CD4-positive, alpha-beta memory T cell (primary cell): ENCODE results near the gene LMO1. TPM values are rescaled to one million over a fixed set of nuclear protein-coding genes. Genes with fewer than 3 reads are reported as not detected.

Source experiments
- CTCF ChIA-PET: fragments of 350-600 bp; sonication (Branson Sonifier 250); formaldehyde crosslinking; loops from one replicate; lab custom pipeline; 2021; ENCODE audit warnings: inconsistent platforms; ENCODE audit not compliant: partially characterized antibody; lab: Charles Lee
- POLR2A ChIA-PET: fragments of 350-600 bp; sonication (Branson Sonifier 250); formaldehyde crosslinking; loops from one replicate; lab custom pipeline; 2021; ENCODE audit not compliant: partially characterized antibody; lab: Charles Lee
- DNase-seq, 5 donors: peaks; one replicate each; pipeline versions ENCODE4 v3.0.0 to v3.0.0-alpha.2; 2020 to 2022; ENCODE audit warnings: mixed read lengths in 1 of 5
- H3K27ac ChIP-seq: one replicate; pipeline ENCODE4 v1.7.0; 2013; ENCODE audit warnings: low read depth, low read length
- H3K27me3 ChIP-seq: 2 replicates; pipeline ENCODE4 v1.7.0; 2013; ENCODE audit warnings: mild to moderate bottlenecking, low read length, moderate library complexity; ENCODE audit not compliant: insufficient read depth
- H3K36me3 ChIP-seq: 2 replicates; pipeline ENCODE4 v1.7.0; 2013; ENCODE audit warnings: mild to moderate bottlenecking, low read length, moderate library complexity; ENCODE audit not compliant: insufficient read depth
- H3K4me1 ChIP-seq: 2 replicates; pipeline ENCODE4 v1.7.0; 2013; ENCODE audit warnings: mild to moderate bottlenecking, low read length, moderate library complexity; ENCODE audit not compliant: insufficient read depth
- H3K4me3 ChIP-seq, 2 donors: one replicate each; pipeline ENCODE4 v1.7.0; 2013; ENCODE audit warnings: low read length in 2 of 2, mild to moderate bottlenecking in 1 of 2
- H3K9me3 ChIP-seq, 2 donors: one replicate each; pipeline ENCODE4 v1.7.0; 2013; ENCODE audit warnings: low read length in 2 of 2, control low read depth in 1 of 2; ENCODE audit not compliant: control insufficient read depth in 1 of 2
- H3K27ac Mint-ChIP-seq, 7 donors: one replicate each; pipeline ENCODE4 v1.8.0; 2020 to 2021; ENCODE audit warnings: mixed read lengths in 7 of 7, mild to moderate bottlenecking in 6 of 7, inconsistent platforms in 3 of 7, moderate library complexity in 3 of 7
- H3K27me3 Mint-ChIP-seq, 2 donors: one replicate each; pipeline ENCODE4 v1.8.0; 2020 to 2021; ENCODE audit warnings: mixed read lengths in 2 of 2
- H3K36me3 Mint-ChIP-seq, 2 donors: one replicate each; pipeline ENCODE4 v1.8.0; 2020 to 2021; ENCODE audit warnings: mixed read lengths in 2 of 2, inconsistent platforms in 1 of 2, mild to moderate bottlenecking in 1 of 2
- H3K4me1 Mint-ChIP-seq, 4 donors: one replicate each; pipeline ENCODE4 v1.8.0; 2020 to 2021; ENCODE audit warnings: mixed read lengths in 4 of 4, mild to moderate bottlenecking in 1 of 4
- H3K4me3 Mint-ChIP-seq, 8 donors: one replicate each; pipeline ENCODE4 v1.8.0; 2020 to 2021; ENCODE audit warnings: mixed read lengths in 8 of 8, mild to moderate bottlenecking in 7 of 8, moderate library complexity in 6 of 8, inconsistent platforms in 3 of 8
- H3K9me3 Mint-ChIP-seq, 8 donors: one replicate each; pipeline ENCODE4 v1.8.0; 2020 to 2021; ENCODE audit warnings: mixed read lengths in 8 of 8, mild to moderate bottlenecking in 5 of 8, inconsistent platforms in 3 of 8, moderate library complexity in 1 of 8
- intact Hi-C: fragments of 100-400 bp; cut with micrococcal nuclease; formaldehyde crosslinking; loops from one replicate; pipeline ENCODE4 v1.15.1; 2023
- polyA plus RNA-seq, 2 donors: library from polyadenylated mRNA; unstranded; fragments of 300-500 nt; fragmentation: Illumina TruSeq; gene quantifications; one replicate each; pipeline ENCODE4 v1.2.3, GENCODE V29; 2021
- total RNA-seq, 2 experiments: library from RNA; stranded (reverse); gene quantifications; one replicate each; pipeline ENCODE4 v1.2.3, GENCODE V29; 2021

The LMO1 gene
- total and polyA plus RNA-seq, 4 experiments from 2014 or later, result not detected

GRCh38 chr11:8207080-8208000, 56.3 kb downstream of the LMO1 start:
- Mint-ChIP-seq H3K36me3 (no peaks in the 10 kb centered on the region), H3K4me1 (peaks cover 1 to 12% (median 5%) of the 10 kb centered on the region in 4 donors), H3K9me3 (peaks cover 0 to 2% (median 0%) of the 10 kb centered on the region in 8 donors), H3K27ac (no peak overlapping the region), H3K4me3 (peak overlapping the region in 1 of 8 donors; percentile 53), H3K27me3 (peaks cover 19 to 38% of the 10 kb centered on the region in 2 donors)
- DNase-seq, result no peak
- intact Hi-C loops, result no loop called here
- H3K4me1 ChIP-seq, result no peaks in the 10 kb centered on the region
- H3K36me3 ChIP-seq, result no peaks in the 10 kb centered on the region
- ChIA-PET POLR2A (no interaction called here), CTCF (interaction anchor here (0.7 to 1.2 kb wide), 6 partner anchors 11 to 174 kb away, joined by 4 to 7 read pairs (median 4); no protein-coding TSS in a partner anchor)
- H3K27ac ChIP-seq, result no peak overlapping the region
- peaks cover 9% of the 10 kb centered on the region for H3K27me3 ChIP-seq
- H3K9me3 ChIP-seq, result no peaks in the 10 kb centered on the region
- no peak overlapping the region for H3K4me3 ChIP-seq

- peaks cover 19 to 36% of the 10 kb centered on the region in 2 donors for H3K27me3 Mint-ChIP-seq
- H3K9me3 Mint-ChIP-seq, result peaks cover 0 to 2% (median 0%) of the 10 kb centered on the region in 8 donors
- H3K9me3 ChIP-seq, result no peaks in the 10 kb centered on the region
- no peaks in the 10 kb centered on the region for H3K36me3 ChIP-seq
- peaks cover 1 to 12% (median 5%) of the 10 kb centered on the region in 4 donors for H3K4me1 Mint-ChIP-seq
- H3K27ac Mint-ChIP-seq, result no peak overlapping the region
- peaks cover 9% of the 10 kb centered on the region for H3K27me3 ChIP-seq
- H3K4me1 ChIP-seq, result no peaks in the 10 kb centered on the region
- H3K4me3 ChIP-seq, result no peak overlapping the region
- H3K4me3 Mint-ChIP-seq, result peak overlapping the region in 1 of 8 donors; percentile 53
- H3K36me3 Mint-ChIP-seq, result no peaks in the 10 kb centered on the region
- intact Hi-C loops, result no loop called here
- no peak overlapping the region for H3K27ac ChIP-seq
- DNase-seq, result no peak
- ChIA-PET POLR2A (no interaction called here), CTCF (interaction anchor here (0.6 to 1.2 kb wide), 5 partner anchors 10 to 890 kb away, joined by 3 to 5 read pairs (median 4); no protein-coding TSS in a partner anchor)
These were observed 57.2 kb downstream of the LMO1 start for GRCh38 chr11:8206251-8207079.

GRCh38 chr11:8205566-8205965, 58.1 kb downstream of the LMO1 start:
- Histone ChIP-seq H3K9me3 (no peaks in the 10 kb centered on the region), H3K4me1 (no peaks in the 10 kb centered on the region), H3K27ac (no peak overlapping the region), H3K4me3 (no peak overlapping the region), H3K36me3 (no peaks in the 10 kb centered on the region), H3K27me3 (peaks cover 9% of the 10 kb centered on the region)
- peaks cover 0 to 2% (median 0%) of the 10 kb centered on the region in 8 donors for H3K9me3 Mint-ChIP-seq
- H3K36me3 Mint-ChIP-seq, result no peaks in the 10 kb centered on the region
- H3K27ac Mint-ChIP-seq, result no peak overlapping the region
- CTCF ChIA-PET, result interaction anchor here (5.0 kb wide), 1 partner anchor 12 kb away, joined by 25 read pairs; no protein-coding TSS in a partner anchor
- peaks cover 18 to 36% of the 10 kb centered on the region in 2 donors for H3K27me3 Mint-ChIP-seq
- intact Hi-C loops, result no loop called here
- POLR2A ChIA-PET, result no interaction called here
- no peak overlapping the region for H3K4me3 Mint-ChIP-seq
- no peak for DNase-seq
- peaks cover 1 to 12% (median 5%) of the 10 kb centered on the region in 4 donors for H3K4me1 Mint-ChIP-seq

GRCh38 chr11:8204596-8204995, 59.1 kb downstream of the LMO1 start:
- H3K27ac ChIP-seq, result no peak overlapping the region
- POLR2A ChIA-PET, result no interaction called here
- H3K27ac Mint-ChIP-seq, result no peak overlapping the region
- peaks cover 0 to 2% (median 0%) of the 10 kb centered on the region in 8 donors for H3K9me3 Mint-ChIP-seq
- DNase-seq, result no peak
- peaks cover 18 to 40% of the 10 kb centered on the region in 2 donors for H3K27me3 Mint-ChIP-seq
- intact Hi-C loops, result no loop called here
- H3K4me3 Mint-ChIP-seq, result no peak overlapping the region
- no peaks in the 10 kb centered on the region for H3K36me3 ChIP-seq
- no peaks in the 10 kb centered on the region for H3K36me3 Mint-ChIP-seq
- no peak overlapping the region for H3K4me3 ChIP-seq
- H3K9me3 ChIP-seq, result no peaks in the 10 kb centered on the region
- peaks cover 1 to 12% (median 5%) of the 10 kb centered on the region in 4 donors for H3K4me1 Mint-ChIP-seq
- peaks cover 9% of the 10 kb centered on the region for H3K27me3 ChIP-seq
- CTCF ChIA-PET, result interaction anchor here (5.0 kb wide), 1 partner anchor 11 kb away, joined by 25 read pairs; no protein-coding TSS in a partner anchor
- H3K4me1 ChIP-seq, result no peaks in the 10 kb centered on the region

GRCh38 chr11:8204025-8204424, 59.7 kb downstream of the LMO1 start:
- ChIA-PET POLR2A (no interaction called here), CTCF (interaction anchor here (5.0 kb wide), 1 partner anchor 11 kb away, joined by 25 read pairs; no protein-coding TSS in a partner anchor)
- Histone ChIP-seq H3K27ac (no peak overlapping the region), H3K4me3 (no peak overlapping the region), H3K9me3 (no peaks in the 10 kb centered on the region), H3K4me1 (no peaks in the 10 kb centered on the region), H3K36me3 (no peaks in the 10 kb centered on the region), H3K27me3 (peaks cover 9% of the 10 kb centered on the region)
- intact Hi-C loops, result no loop called here
- peaks cover 0 to 2% (median 0%) of the 10 kb centered on the region in 8 donors for H3K9me3 Mint-ChIP-seq
- H3K27ac Mint-ChIP-seq, result no peak overlapping the region
- peaks cover 18 to 43% of the 10 kb centered on the region in 2 donors for H3K27me3 Mint-ChIP-seq
- no peak overlapping the region for H3K4me3 Mint-ChIP-seq
- H3K4me1 Mint-ChIP-seq, result peaks cover 1 to 12% (median 5%) of the 10 kb centered on the region in 4 donors
- no peak for DNase-seq
- no peaks in the 10 kb centered on the region for H3K36me3 Mint-ChIP-seq

GRCh38 chr11:8203414-8203715, 60.3 kb downstream of the LMO1 start:
- Mint-ChIP-seq H3K4me1 (peaks cover 1 to 12% (median 5%) of the 10 kb centered on the region in 4 donors), H3K4me3 (no peak overlapping the region), H3K27ac (no peak overlapping the region), H3K27me3 (peaks cover 18 to 42% of the 10 kb centered on the region in 2 donors), H3K9me3 (peaks cover 0 to 2% (median 0%) of the 10 kb centered on the region in 8 donors), H3K36me3 (no peaks in the 10 kb centered on the region)
- no peak for DNase-seq
- no peaks in the 10 kb centered on the region for H3K9me3 ChIP-seq
- H3K27me3 ChIP-seq, result peaks cover 9% of the 10 kb centered on the region
- H3K4me1 ChIP-seq, result no peaks in the 10 kb centered on the region
- no peak overlapping the region for H3K4me3 ChIP-seq
- no peak overlapping the region for H3K27ac ChIP-seq
- POLR2A ChIA-PET, result no interaction called here
- H3K36me3 ChIP-seq, result no peaks in the 10 kb centered on the region
- CTCF ChIA-PET, result interaction anchor here (5.0 kb wide), 1 partner anchor 10 kb away, joined by 25 read pairs; no protein-coding TSS in a partner anchor
- intact Hi-C loops, result no loop called here
